IPS DF 4.7 (cell line): Measurements from ENCODE around the gene ZPBP2.
A peak's percentile ranks its signal among the peaks of the same experiment; 100 is the strongest.
"Not testable (repeated sequence)": the region's sequence is repeated elsewhere in the genome, so short reads cannot be mapped to it uniquely, and the experiment has no call there.

Source experiments
- DNase-seq: peaks from one replicate; pipeline ENCODE4 v3.0.0-alpha.2; 2013; ENCODE audit warnings: low spot score; ENCODE audit errors: extremely low read depth

The ZPBP2 gene

GRCh38 chr17:39854909-39855308 is 13.1 kb upstream of the ZPBP2 start:
- DNase-seq: no peak

- DNase-seq: not testable (repeated sequence)
Measured at GRCh38 chr17:39855911-39856649, 11.9 kb upstream of the ZPBP2 start.

GRCh38 chr17:39861235-39861634 is 6.8 kb upstream of the ZPBP2 start:
- DNase-seq: no peak

GRCh38 chr17:39863244-39863917 is 4.6 kb upstream of the ZPBP2 start:
- DNase-seq: no peak

- DNase-seq: peak; percentile 16
Measured at GRCh38 chr17:39863918-39864746, 3.9 kb upstream of the ZPBP2 start, which contains the start of gene IKZF3. TSS of gene IKZF3 (minus strand) at chr17:39864312. CDS start at chr17:39864126, 186 bp downstream.

GRCh38 chr17:39866013-39866730 is 1.8 kb upstream of the ZPBP2 start:
- no peak for DNase-seq

- DNase-seq: no peak
Measured at GRCh38 chr17:39867084-39867879, 720 bp upstream of the ZPBP2 start.

- no peak for DNase-seq
Measured at GRCh38 chr17:39868554-39868942, 546 bp downstream of the ZPBP2 start.

GRCh38 chr17:39870776-39871175 is 2.8 kb downstream of the ZPBP2 start:
- DNase-seq: no peak

GRCh38 chr17:39871801-39872200 is 3.8 kb downstream of the ZPBP2 start:
- DNase-seq: no peak

GRCh38 chr17:39872751-39873150 is 4.7 kb downstream of the ZPBP2 start:
- DNase-seq: no peak

GRCh38 chr17:39886102-39886501 is 18.1 kb downstream of the ZPBP2 start:
- not testable (repeated sequence) for DNase-seq

- no peak for DNase-seq
Measured at GRCh38 chr17:39887078-39887477, 19.1 kb downstream of the ZPBP2 start.

GRCh38 chr17:39889200-39889599 is 21.2 kb downstream of the ZPBP2 start:
- DNase-seq: no peak

- no peak for DNase-seq
Measured at GRCh38 chr17:39894681-39895376, 26.8 kb downstream of the ZPBP2 start.

GRCh38 chr17:39898088-39898487 is 30.1 kb downstream of the ZPBP2 start:
- no peak for DNase-seq

- DNase-seq: no peak
Measured at GRCh38 chr17:39899215-39899614, 31.2 kb downstream of the ZPBP2 start.

- not testable (repeated sequence) for DNase-seq
Measured at GRCh38 chr17:39902027-39902426, 34.0 kb downstream of the ZPBP2 start.

- DNase-seq: no peak
Measured at GRCh38 chr17:39903158-39903884, 35.3 kb downstream of the ZPBP2 start.
